IMR-90 (cell line): ENCODE data around the gene NKAIN2. TPM values are rescaled to one million over a fixed set of nuclear protein-coding genes. Genes with fewer than 3 reads are reported as not detected.

ENCODE experiments used
- ATAC-seq: fragments of 200-7000 bp; cut with Tn5 transposase; 2 replicates; pipeline ENCODE4 v1.9.1; 2020; ENCODE audit warnings: low read depth, mild to moderate bottlenecking, moderate library complexity
- BruUV-seq: library from RNA; stranded (reverse); fragments of 400-500 nt; replicated peaks from 2 replicates; lab custom pipeline; 2021; lab: Mats Ljungman, UMichigan
- CTCF ChIA-PET: fragments of 300-600 bp; formaldehyde crosslinking; extraction: SDS; loops from one replicate; lab custom pipeline; 2021; ENCODE audit warnings: antibody characterized with exemption; lab: Yijun Ruan, JAX
- POLR2A ChIA-PET: fragments of 300-600 bp; sonication (Branson Sonifier 250); formaldehyde crosslinking; loops from one replicate; lab custom pipeline; 2022; ENCODE audit warnings: antibody characterized with exemption; ENCODE audit not compliant: unreplicated experiment; lab: Charles Lee
- DNase-seq: peaks from one replicate; pipeline ENCODE4 v3.0.0; 2013
- H2AFZ ChIP-seq: replicated peaks from 2 replicates; pipeline ENCODE3; 2013; ENCODE audit warnings: low read length, mild to moderate bottlenecking; ENCODE audit not compliant: poor library complexity
- H2AK5ac ChIP-seq: 2 replicates; pipeline ENCODE4 v1.6.1; 2013; ENCODE audit warnings: low read depth, low read length, inconsistent platforms
- H2AK9ac ChIP-seq: replicated peaks from 2 replicates; pipeline ENCODE3; 2013; ENCODE audit warnings: mild to moderate bottlenecking, low read depth, low read length, moderate library complexity; ENCODE audit not compliant: poor library complexity
- H2BK120ac ChIP-seq: 2 replicates; pipeline ENCODE4 v1.6.1; 2013; ENCODE audit warnings: low read depth, low read length, inconsistent platforms
- H2BK15ac ChIP-seq: 3 replicates; pipeline ENCODE4 v1.6.1; 2013; ENCODE audit warnings: low read depth, low read length, inconsistent platforms
- H2BK20ac ChIP-seq: 2 replicates; pipeline ENCODE4 v1.6.1; 2013; ENCODE audit warnings: low read depth, mild to moderate bottlenecking, inconsistent platforms, low read length, moderate library complexity
- H2BK5ac ChIP-seq: 2 replicates; pipeline ENCODE4 v1.6.1; 2013; ENCODE audit warnings: mild to moderate bottlenecking, low read depth, low read length, inconsistent platforms; ENCODE audit not compliant: poor library complexity, severe bottlenecking
- H3K14ac ChIP-seq: replicated peaks from 2 replicates; pipeline ENCODE4 v1.6.1; 2013; ENCODE audit warnings: low read depth, low read length, inconsistent platforms
- H3K18ac ChIP-seq: 2 replicates; pipeline ENCODE4 v1.6.1; 2013; ENCODE audit warnings: low read depth, low read length, control low read depth
- H3K23ac ChIP-seq: 2 replicates; pipeline ENCODE4 v1.6.1; 2013; ENCODE audit warnings: low read depth, low read length, inconsistent platforms
- H3K27ac ChIP-seq: 2 replicates; pipeline ENCODE4 v1.5.1; 2013; ENCODE audit warnings: mild to moderate bottlenecking, control low read depth, low read length; ENCODE audit not compliant: insufficient read depth
- H3K27me3 ChIP-seq: 2 replicates; pipeline ENCODE4 v1.6.1; 2013; ENCODE audit warnings: low read length; ENCODE audit not compliant: control insufficient read depth, insufficient read depth
- H3K36me3 ChIP-seq: 2 replicates; pipeline ENCODE4 v1.6.1; 2013; ENCODE audit warnings: low read length, mixed read lengths; ENCODE audit not compliant: control insufficient read depth, insufficient read depth
- H3K4ac ChIP-seq: 2 replicates; pipeline ENCODE4 v1.6.1; 2013; ENCODE audit warnings: low read depth, low read length, inconsistent platforms
- H3K4me1 ChIP-seq: 2 replicates; pipeline ENCODE4 v1.6.1; 2013; ENCODE audit warnings: low read length, mixed read lengths; ENCODE audit not compliant: control insufficient read depth, insufficient read depth
- H3K4me2 ChIP-seq: 2 replicates; pipeline ENCODE4 v1.6.1; 2013; ENCODE audit warnings: low read depth, mild to moderate bottlenecking, control low read depth, low read length, moderate library complexity
- H3K4me3 ChIP-seq: 2 replicates; pipeline ENCODE4 v1.5.1; 2013; ENCODE audit warnings: low read depth, mild to moderate bottlenecking, control low read depth, low read length, moderate library complexity; ENCODE audit not compliant: insufficient read depth
- H3K56ac ChIP-seq: 2 replicates; pipeline ENCODE4 v1.6.1; 2013; ENCODE audit warnings: low read length, inconsistent platforms; ENCODE audit not compliant: insufficient read depth; ENCODE audit errors: extremely low read depth
- H3K79me1 ChIP-seq, 2 experiments: 2 replicates each; pipeline ENCODE4 v1.6.1; 2013; ENCODE audit warnings: low read length in 2 of 2, inconsistent platforms in 1 of 2, low read depth in 1 of 2
- H3K9ac ChIP-seq: 2 replicates; pipeline ENCODE4 v1.6.1; 2013; ENCODE audit warnings: low read depth, low read length, control low read depth
- H3K9me1 ChIP-seq: 2 replicates; pipeline ENCODE4 v1.6.1; 2013; ENCODE audit warnings: low read length, inconsistent platforms; ENCODE audit not compliant: insufficient read depth
- H3K9me3 ChIP-seq: 2 replicates; pipeline ENCODE4 v1.6.1; 2013; ENCODE audit warnings: low read length; ENCODE audit not compliant: control insufficient read depth, insufficient read depth
- H4K20me1 ChIP-seq: 2 replicates; pipeline ENCODE4 v1.6.1; 2013; ENCODE audit warnings: low read length, inconsistent platforms; ENCODE audit not compliant: insufficient read depth
- H4K5ac ChIP-seq: 2 replicates; pipeline ENCODE4 v1.6.1; 2013; ENCODE audit warnings: mild to moderate bottlenecking, low read depth, low read length, control low read depth
- H4K8ac ChIP-seq, 2 experiments: 2 replicates each; pipeline ENCODE4 v1.6.1; 2013; ENCODE audit warnings: low read depth in 2 of 2, low read length in 2 of 2, control low read depth in 1 of 2, inconsistent platforms in 1 of 2
- H4K91ac ChIP-seq: 2 replicates; pipeline ENCODE4 v1.6.1; 2013; ENCODE audit warnings: low read depth, low read length, inconsistent platforms; ENCODE audit not compliant: insufficient read depth
- BHLHE40 ChIP-seq: fragments of 150-350 bp; IDR thresholded peaks from 2 replicates; pipeline ENCODE4 v1.6.1; 2016; ENCODE audit warnings: mild to moderate bottlenecking, low read depth, low read length
- CEBPB ChIP-seq: IDR thresholded peaks from 2 replicates; pipeline ENCODE4 v1.6.1; 2012; ENCODE audit warnings: low read depth, low read length, improper control_type of control experiment
- CTCF ChIP-seq: conservative IDR thresholded peaks from 2 replicates; pipeline ENCODE4 v1.5.1; 2012; ENCODE audit warnings: mild to moderate bottlenecking, low read depth, low read length, improper control_type of control experiment
- ELK1 ChIP-seq: fragments of 150-350 bp; IDR thresholded peaks from 2 replicates; pipeline ENCODE4 v1.6.1; 2016; ENCODE audit warnings: low read depth, mild to moderate bottlenecking, low read length, moderate library complexity, borderline replicate concordance
- MAFK ChIP-seq: IDR thresholded peaks from 2 replicates; pipeline ENCODE4 v1.6.1; 2012; ENCODE audit warnings: low read depth, low read length, improper control_type of control experiment
- MAZ ChIP-seq: IDR thresholded peaks from 2 replicates; pipeline ENCODE4 v1.6.1; 2012; ENCODE audit warnings: low read depth, mild to moderate bottlenecking, low read length, improper control_type of control experiment, moderate library complexity, borderline replicate concordance
- MXI1 ChIP-seq: IDR thresholded peaks from 2 replicates; pipeline ENCODE4 v1.6.1; 2012; ENCODE audit warnings: low read depth, mild to moderate bottlenecking, low read length, moderate library complexity, borderline replicate concordance
- POLR2A ChIP-seq: IDR thresholded peaks from 2 replicates; pipeline ENCODE4 v1.6.1; 2012; ENCODE audit warnings: mild to moderate bottlenecking, low read depth, low read length
- RAD21 ChIP-seq: IDR thresholded peaks from 2 replicates; pipeline ENCODE4 v1.6.1; 2012; ENCODE audit warnings: low read length, improper control_type of control experiment
- RCOR1 ChIP-seq: IDR thresholded peaks from 2 replicates; pipeline ENCODE4 v1.6.1; 2012; ENCODE audit warnings: mild to moderate bottlenecking, low read length, improper control_type of control experiment; ENCODE audit not compliant: insufficient replicate concordance
- RFX5 ChIP-seq: IDR thresholded peaks from 2 replicates; pipeline ENCODE4 v1.8.0; 2012; ENCODE audit warnings: low read depth, mild to moderate bottlenecking, low read length, moderate library complexity
- USF2 ChIP-seq: fragments of 150-350 bp; IDR thresholded peaks from 2 replicates; pipeline ENCODE4 v1.6.1; 2017; ENCODE audit warnings: mild to moderate bottlenecking, antibody characterized with exemption, low read length, low read depth
- WGBS, 2 experiments: methylation state at CpG; one replicate each; pipeline versions ENCODE4 v1.1.5 to v1.1.7; 2013; ENCODE audit warnings: missing lambda C conversion rate in 2 of 2; ENCODE audit not compliant: insufficient read length in 1 of 2; ENCODE audit errors: extremely low coverage in 2 of 2; 5-methylcytosine and 5-hydroxymethylcytosine counted together
- dilution Hi-C: fragments of 300-500 bp; cut with HindIII; formaldehyde crosslinking; loops from one replicate; pipeline ENCODE4 v1.14.3; 2018; ENCODE audit warnings: low sequenced_read_pairs; ENCODE audit not compliant: unreplicated experiment
- in situ Hi-C: fragments of 300-500 bp; cut with MboI; formaldehyde crosslinking; loops from 3 replicates; pipeline ENCODE4 v1.14.3; 2019; ENCODE audit warnings: low sequenced_read_pairs, inconsistent platforms, mixed read lengths
- intact Hi-C: fragments of 100-400 bp; cut with micrococcal nuclease; formaldehyde crosslinking; loops from 2 replicates; pipeline ENCODE4 v1.10.0; 2022
- polyA plus RNA-seq, 3 experiments: library from polyadenylated mRNA; depleted of rRNA; stranded (reverse); fragments of >200 nt; gene quantifications; 2 replicates each; pipeline ENCODE4 v1.2.3, GENCODE V29; 2012; ENCODE audit warnings: low replicate concordance in 1 of 3
- total RNA-seq: library from RNA; depleted of rRNA; stranded (reverse); fragments of >200 nt; gene quantifications from 2 replicates; pipeline ENCODE4 v1.2.3, GENCODE V29; 2012

NKAIN2 gene
- total and polyA plus RNA-seq, 2 of the 4 experiments (the other 2 are of a cell fraction) = not detected

GRCh38 chr6:124123617-124124209, 320.0 kb downstream of the NKAIN2 start:
- no peak overlapping the region for H3K18ac ChIP-seq
- DNase-seq (no peak), ATAC-seq (no peak)
- H4K5ac ChIP-seq = no peak overlapping the region
- no peaks in the 10 kb centered on the region for H3K36me3 ChIP-seq
- H2BK5ac ChIP-seq = no peak overlapping the region
- H3K27me3 ChIP-seq = no peaks in the 10 kb centered on the region
- POLR2A ChIA-PET = no interaction called here
- H3K4me3 ChIP-seq = no peak overlapping the region
- intact Hi-C loops = no loop called here
- no peak overlapping the region for H2AFZ ChIP-seq
- H2AK5ac ChIP-seq = no peak overlapping the region
- no peak overlapping the region for H2AK9ac ChIP-seq
- no peak overlapping the region for H3K27ac ChIP-seq
- H2BK20ac ChIP-seq = no peak overlapping the region
- no peak overlapping the region for H3K14ac ChIP-seq
- H3K4ac ChIP-seq = no peak overlapping the region
- H3K9ac ChIP-seq = no peak overlapping the region
- H3K23ac ChIP-seq = no peak overlapping the region
- H2BK15ac ChIP-seq = no peak overlapping the region
- TF ChIP-seq BHLHE40 (no peak), RFX5 (no peak), CEBPB (no peak), CTCF (no peak), MAZ (no peak), RAD21 (no peak), ELK1 (no peak), MXI1 (no peak), RCOR1 (no peak), MAFK (no peak), USF2 (no peak), POLR2A (no peak)
- H3K4me1 ChIP-seq = no peaks in the 10 kb centered on the region
- H4K8ac ChIP-seq = no peak overlapping the region
- H4K91ac ChIP-seq = no peak overlapping the region
- no CpG with 5 or more reads among the region's 2 CpGs for WGBS, 2 experiments
- no peak overlapping the region for H2BK120ac ChIP-seq
- no peaks in the 10 kb centered on the region for H4K20me1 ChIP-seq
- no peak overlapping the region for H3K4me2 ChIP-seq
- dilution Hi-C loops = no loop called here
- no peaks in the 10 kb centered on the region for H3K9me3 ChIP-seq
- no TSS peak for BruUV-seq
- no peaks in the 10 kb centered on the region for H3K79me1 ChIP-seq
- in situ Hi-C loops = no loop called here
- no peak overlapping the region for H3K56ac ChIP-seq
- CTCF ChIA-PET = no interaction called here
- H3K9me1 ChIP-seq = no peaks in the 10 kb centered on the region
